Left ventricle myocardium superior (tissue), 1 donor: Measurements from ENCODE around the gene CCIN. TPM values are rescaled to one million over a fixed set of nuclear protein-coding genes. Genes with fewer than 3 reads are reported as not detected.
A peak's percentile ranks its signal among the peaks of the same experiment; 100 is the strongest.
"Not testable (repeated sequence)": the region's sequence is repeated elsewhere in the genome, so short reads cannot be mapped to it uniquely, and the experiment has no call there.

Experiments used
- ATAC-seq: fragments of 200-7000 bp; cut with Tn5 transposase; one replicate; pipeline ENCODE4 v1.9.1; 2020; ENCODE audit warnings: mild to moderate bottlenecking, moderate library complexity
- DNase-seq: peaks from one replicate; pipeline ENCODE4 v3.0.0-alpha.2; 2020
- intact Hi-C: fragments of 100-400 bp; cut with micrococcal nuclease; formaldehyde crosslinking; loops from one replicate; pipeline ENCODE4 v1.11.0; 2022
- total RNA-seq: library from RNA; stranded (reverse); fragmentation: NEBNext Ultra II Directional; extraction: Animal tissue kit (Norgen Biotek cat#: 25700); gene quantifications from one replicate; pipeline ENCODE4 v1.2.1, GENCODE V29; 2021
- donor health status: DM: no; HTN: yes; CAD: no; lungs with severe emphysema.

CCIN gene
- total RNA-seq, 1 donor from 2014 or later: 0.17 TPM

DNA sequence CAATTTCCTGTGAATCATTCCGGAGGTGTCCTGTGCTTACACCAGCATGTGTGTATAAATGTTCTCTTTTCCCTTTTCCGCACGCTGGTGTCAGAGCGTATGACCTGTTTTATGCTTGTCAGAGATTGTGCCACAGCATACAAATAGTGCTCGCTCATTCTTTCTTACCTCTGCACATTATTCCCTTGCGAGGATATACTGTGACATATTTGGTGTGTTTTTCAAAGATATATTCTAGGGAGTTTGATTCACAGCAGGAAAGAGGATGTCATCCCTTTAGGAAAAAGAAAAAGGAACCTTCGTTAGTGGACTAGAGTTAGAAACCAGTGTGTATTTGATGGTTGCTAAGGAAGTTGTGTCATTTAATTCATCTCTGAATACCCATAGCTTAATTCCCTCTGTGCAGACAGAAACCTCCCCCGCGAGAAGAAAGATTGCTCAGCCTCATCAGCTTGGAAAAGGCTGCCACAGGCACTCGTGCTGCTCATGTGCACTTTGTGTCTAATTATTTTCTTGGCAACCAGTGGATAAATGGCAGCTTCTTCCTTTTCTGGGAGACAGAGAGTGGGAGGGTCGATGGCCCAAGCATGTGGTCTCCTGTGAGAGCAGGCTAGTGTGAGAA is 14.7 kb upstream of the CCIN start:
- ATAC-seq (peak; percentile 27), DNase-seq (no peak)
- intact Hi-C loops: no loop called here

GRCh38 chr9:36156116-36156515 is 13.1 kb upstream of the CCIN start:
- ATAC-seq (no peak), DNase-seq (no peak)

DNA sequence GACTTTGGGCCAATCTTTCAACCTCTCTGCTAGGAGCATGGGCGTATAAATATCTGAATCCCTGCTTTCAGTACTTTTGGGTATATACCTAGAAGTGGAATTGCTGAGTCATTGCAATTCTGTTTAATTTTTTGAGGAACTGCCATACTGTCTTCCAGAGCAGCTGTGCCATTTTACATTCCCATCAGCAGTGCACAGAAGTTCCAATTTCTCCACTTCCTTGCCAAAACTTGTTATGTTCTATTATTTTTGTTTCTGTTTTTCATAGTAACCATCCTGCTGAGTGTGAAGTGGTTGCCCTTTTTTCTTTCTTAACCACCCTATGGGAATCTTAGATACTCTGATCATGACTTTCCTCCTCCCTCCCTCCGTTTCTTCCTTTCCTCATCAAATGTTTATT is 11.1 kb upstream of the CCIN start:
- intact Hi-C loops: no loop called here
- peak; percentile 74 for ATAC-seq
- no peak for DNase-seq

More at GRCh38 chr9:36156116-36156515, 13.1 kb upstream of the CCIN start:
- intact Hi-C loops: no loop called here

GRCh38 chr9:36158917-36159316 is 10.3 kb upstream of the CCIN start:
- DNase-seq (no peak), ATAC-seq (peak; percentile 70)
- intact Hi-C loops: no loop called here

- DNase-seq, intact Hi-C loops, ATAC-seq: not testable (repeated sequence)
These were observed 9.7 kb upstream of the CCIN start for GRCh38 chr9:36159509-36159908.

DNA sequence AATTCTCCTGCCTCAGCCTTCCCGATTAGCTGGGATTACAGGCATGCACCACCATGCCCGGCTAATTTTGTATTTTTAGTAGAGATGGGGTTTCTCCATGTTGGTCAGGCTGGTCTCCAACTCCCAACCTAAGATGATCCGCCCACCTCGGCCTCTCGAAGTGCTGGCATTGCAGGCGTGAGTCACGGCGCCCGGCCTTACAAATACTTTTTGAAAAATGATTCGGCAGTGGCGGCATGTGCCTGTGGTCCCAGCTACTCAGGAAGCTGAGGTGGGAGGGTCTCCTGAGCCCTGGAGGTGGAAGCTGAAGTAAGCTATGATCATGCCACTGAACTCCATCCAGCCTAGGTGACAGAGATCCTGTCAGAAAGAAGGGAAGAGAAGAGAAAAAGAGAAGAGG is 9.1 kb upstream of the CCIN start:
- intact Hi-C loops, DNase-seq, ATAC-seq: not testable (repeated sequence)

- no peak for DNase-seq
- no peak for ATAC-seq
- intact Hi-C loops: no loop called here
These were observed 8.0 kb upstream of the CCIN start for GRCh38 chr9:36161187-36161586.

GRCh38 chr9:36162211-36162738 is 6.9 kb upstream of the CCIN start:
- no peak for ATAC-seq
- intact Hi-C loops: no loop called here
- no peak for DNase-seq

DNA sequence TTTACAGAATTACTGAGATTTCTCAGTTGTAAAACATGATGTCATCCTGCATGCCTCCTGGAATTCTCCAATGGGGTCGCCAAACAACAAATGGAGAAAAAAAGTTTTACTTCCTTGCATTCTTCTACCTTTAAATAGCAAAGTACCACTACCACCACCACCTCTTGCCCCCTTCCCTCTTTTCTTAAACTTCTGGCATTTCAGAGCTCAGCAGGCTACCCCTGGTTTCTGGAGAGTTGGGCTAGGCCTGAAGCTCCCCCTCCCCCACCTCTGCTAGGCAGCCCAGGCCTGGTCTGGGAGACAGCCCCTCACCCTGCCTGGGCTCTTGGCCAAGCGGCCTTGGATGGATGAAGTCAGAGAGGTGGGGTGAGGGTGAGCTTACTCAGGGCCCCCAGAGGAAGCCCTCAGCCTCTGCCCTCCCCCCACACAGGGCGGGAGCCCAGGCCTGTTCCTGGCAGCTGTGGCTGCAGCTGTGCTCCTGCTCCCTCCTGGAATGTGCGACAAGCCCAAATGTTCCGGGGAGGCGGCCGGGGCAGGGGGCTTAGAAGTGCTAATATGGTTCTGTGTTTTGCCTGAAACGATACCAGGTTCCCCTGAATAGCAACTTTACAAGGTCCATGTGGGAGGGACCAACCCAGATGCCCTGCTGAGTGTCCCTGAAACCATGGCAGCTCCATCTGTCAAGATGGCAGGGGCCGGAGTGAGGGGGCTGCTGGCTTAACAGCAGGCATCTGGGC is 6.0 kb upstream of the CCIN start:
- peak; percentile 80 for DNase-seq
- ATAC-seq: peak; percentile 66
- intact Hi-C loops: no loop called here

DNA sequence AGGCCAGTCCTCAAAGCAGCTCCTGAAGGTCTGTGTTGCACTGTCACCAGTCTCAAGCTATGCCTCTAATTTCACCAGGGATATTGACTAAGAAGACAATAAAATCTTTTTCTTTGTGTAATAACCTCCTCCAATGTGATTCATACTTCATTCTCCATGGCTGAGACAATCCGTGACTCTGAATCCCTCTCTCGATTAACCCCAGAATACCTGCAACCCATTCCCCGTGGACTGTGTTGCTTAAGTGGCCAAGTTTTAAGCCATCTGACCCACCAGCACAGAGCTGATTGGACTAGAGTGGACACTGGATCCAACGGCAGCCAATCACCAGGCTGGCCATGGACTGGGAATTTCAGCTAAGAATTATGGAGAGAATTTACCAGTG is 5.4 kb upstream of the CCIN start:
- ATAC-seq: no peak
- DNase-seq: no peak
- intact Hi-C loops: no loop called here

- intact Hi-C loops: no loop called here
- no peak for ATAC-seq
- no peak for DNase-seq
These were observed 4.8 kb upstream of the CCIN start for GRCh38 chr9:36164372-36164771.

GRCh38 chr9:36164989-36165388 is 4.2 kb upstream of the CCIN start:
- ATAC-seq (no peak), DNase-seq (no peak)
- intact Hi-C loops: loop anchor here (5.0 kb wide), 1 partner anchor 63 kb away; no protein-coding TSS in a partner anchor

- intact Hi-C loops: loop anchor here (5.0 kb wide), 1 partner anchor 63 kb away; no protein-coding TSS in a partner anchor
- DNase-seq: no peak
- peak; percentile 59 for ATAC-seq
These were observed 3.4 kb upstream of the CCIN start for GRCh38 chr9:36165826-36166167.

GRCh38 chr9:36166168-36166927 is 2.8 kb upstream of the CCIN start:
- intact Hi-C loops: loop anchor here (5.0 kb wide), 1 partner anchor 64 kb away; no protein-coding TSS in a partner anchor
- DNase-seq (peak; percentile 90), ATAC-seq (peak; percentile 93)

DNA sequence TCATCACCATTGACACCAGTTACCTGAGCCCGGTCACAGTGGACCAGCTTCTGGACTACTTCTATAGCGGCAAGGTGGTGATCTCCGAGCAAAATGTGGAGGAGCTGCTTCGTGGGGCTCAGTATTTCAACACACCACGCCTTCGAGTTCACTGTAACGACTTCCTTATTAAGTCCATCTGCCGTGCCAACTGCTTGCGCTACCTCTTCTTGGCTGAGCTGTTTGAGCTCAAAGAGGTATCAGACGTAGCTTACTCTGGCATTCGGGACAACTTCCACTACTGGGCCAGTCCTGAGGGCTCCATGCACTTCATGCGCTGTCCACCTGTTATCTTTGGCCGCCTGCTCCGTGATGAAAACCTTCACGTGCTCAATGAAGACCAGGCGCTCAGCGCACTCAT is 520 bp downstream of the CCIN start:
- intact Hi-C loops: loop anchor here (5.0 kb wide), 1 partner anchor 67 kb away; no protein-coding TSS in a partner anchor

GRCh38 chr9:36170531-36170930 is 1.3 kb downstream of the CCIN start:
- intact Hi-C loops: no loop called here
- no peak for ATAC-seq

More for the DNA sequence above, 520 bp downstream of the CCIN start:
- ATAC-seq (no peak), DNase-seq (no peak)

GRCh38 chr9:36173861-36174260 is 4.7 kb downstream of the CCIN start:
- no peak for ATAC-seq
- no peak for DNase-seq

More at GRCh38 chr9:36170531-36170930, 1.3 kb downstream of the CCIN start:
- no peak for DNase-seq

DNA sequence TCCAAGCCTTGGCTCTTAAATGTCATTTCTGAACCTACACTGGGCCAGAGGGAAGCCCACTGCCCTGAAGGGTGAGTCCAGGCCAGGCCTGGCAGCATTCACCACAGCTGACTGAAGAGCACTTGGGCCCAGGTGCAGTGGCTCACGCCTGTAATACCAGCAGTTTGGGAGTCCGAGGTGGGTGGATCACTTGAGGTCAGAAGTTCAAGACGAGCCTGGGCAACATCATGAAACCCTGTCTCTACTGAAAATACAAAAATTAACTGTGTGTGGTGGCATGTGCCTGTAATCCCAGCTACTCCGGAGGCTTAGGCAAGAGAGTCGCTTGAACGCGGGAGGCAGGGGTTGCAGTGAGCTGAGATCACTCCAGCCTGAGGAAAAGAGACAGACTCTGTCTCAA is 5.1 kb downstream of the CCIN start:
- no peak for ATAC-seq
- intact Hi-C loops: no loop called here
- DNase-seq: no peak

More at GRCh38 chr9:36173861-36174260, 4.7 kb downstream of the CCIN start:
- intact Hi-C loops: no loop called here

- ATAC-seq (no peak), DNase-seq (no peak)
- intact Hi-C loops: no loop called here
These were observed 5.5 kb downstream of the CCIN start for GRCh38 chr9:36174731-36175130.

GRCh38 chr9:36175209-36175608 is 6.0 kb downstream of the CCIN start:
- DNase-seq, intact Hi-C loops: not testable (repeated sequence)

More at GRCh38 chr9:36175209-36175608, 6.0 kb downstream of the CCIN start:
- not testable (repeated sequence) for ATAC-seq
